Body of pancreas (tissue), 4 donors: ENCODE measurements around the gene MYMX.

Source experiments
- CTCF ChIP-seq, 7 experiments: fragments of 450-650 bp in 4 of 7; fragments of 200-600 bp in 3 of 7; sonication (generic) in 3 of 7; IDR thresholded peaks; one replicate each; pipeline ENCODE4 v1.5.1; 2016 to 2019; ENCODE audit warnings: antibody characterized with exemption in 7 of 7
- POLR2A ChIP-seq, 3 donors: fragments of 450-650 bp; IDR thresholded peaks; one replicate each; pipeline ENCODE4 v1.6.1; 2016; ENCODE audit warnings: antibody characterized with exemption in 3 of 3, mild to moderate bottlenecking in 2 of 3

GRCh38 chr6:44180406-44180805, 36.3 kb upstream of the MYMX start:
- TF ChIP-seq CTCF (IDR thresholded peaks at IDR 0.05): no peak
- TF ChIP-seq POLR2A (IDR thresholded peaks at IDR 0.05): no peak
